IMR-90 (cell line): ENCODE data around the gene XYLB.

Source experiments
- CTCF ChIP-seq: conservative IDR thresholded peaks from 2 replicates; pipeline ENCODE4 v1.5.1; 2012; ENCODE audit warnings: mild to moderate bottlenecking, low read depth, low read length, improper control_type of control experiment
- MXI1 ChIP-seq: IDR thresholded peaks from 2 replicates; pipeline ENCODE4 v1.6.1; 2012; ENCODE audit warnings: low read depth, mild to moderate bottlenecking, low read length, moderate library complexity, borderline replicate concordance
- POLR2A ChIP-seq: IDR thresholded peaks from 2 replicates; pipeline ENCODE4 v1.6.1; 2012; ENCODE audit warnings: mild to moderate bottlenecking, low read depth, low read length

- no peak for TF ChIP-seq CTCF
- TF ChIP-seq POLR2A: no peak
- no peak for TF ChIP-seq MXI1
These were observed 3.2 kb downstream of the XYLB start for GRCh38 chr3:38349684-38350359.
